Measurements from ENCODE around the gene TIGD1.

TIGD1 gene

GRCh38 chr2:232518844-232519243 lies 31.5 kb downstream of the TIGD1 start:
- Histone ChIP-seq H3K4me3 (ENCODE audit: low read length) (no peak overlapping the region), H3K4me1 (ENCODE audit: control insufficient read depth, low read depth, low read length) (no peaks in the 10 kb centered on the region), H3K36me3 (ENCODE audit: control insufficient read depth, low read depth, low read length) (no peaks in the 10 kb centered on the region), H3K9me3 (ENCODE audit: control insufficient read depth, low read depth, low read length) (no peaks in the 10 kb centered on the region), H3K27me3 (ENCODE audit: control insufficient read depth, insufficient read depth, low read length) (peaks cover 39% of the 10 kb centered on the region), H3K27ac (ENCODE audit: low read length) (no peak overlapping the region), H3K9ac (ENCODE audit: low read length) (no peak overlapping the region)

- H3K27ac ChIP-seq (ENCODE audit: low read length) = no peak overlapping the region
- no peak overlapping the region for H3K9ac ChIP-seq (ENCODE audit: low read length)
- peaks cover 16% of the 10 kb centered on the region for H3K27me3 ChIP-seq (ENCODE audit: control insufficient read depth, insufficient read depth, low read length)
- no peaks in the 10 kb centered on the region for H3K36me3 ChIP-seq (ENCODE audit: control insufficient read depth, low read depth, low read length)
- H3K4me1 ChIP-seq (ENCODE audit: control insufficient read depth, low read depth, low read length) = no peaks in the 10 kb centered on the region
- no peak overlapping the region for H3K4me3 ChIP-seq (ENCODE audit: low read length)
- H3K9me3 ChIP-seq (ENCODE audit: control insufficient read depth, low read depth, low read length) = no peaks in the 10 kb centered on the region
These were observed 33.8 kb downstream of the TIGD1 start for GRCh38 chr2:232516551-232516950.

GRCh38 chr2:232515639-232516038 lies 34.7 kb downstream of the TIGD1 start:
- Histone ChIP-seq H3K4me3 (ENCODE audit: low read length) (no peak overlapping the region), H3K27ac (ENCODE audit: low read length) (no peak overlapping the region), H3K9me3 (ENCODE audit: control insufficient read depth, low read depth, low read length) (no peaks in the 10 kb centered on the region), H3K4me1 (ENCODE audit: control insufficient read depth, low read depth, low read length) (no peaks in the 10 kb centered on the region), H3K9ac (ENCODE audit: low read length) (no peak overlapping the region), H3K27me3 (ENCODE audit: control insufficient read depth, insufficient read depth, low read length) (peaks cover 7% of the 10 kb centered on the region), H3K36me3 (ENCODE audit: control insufficient read depth, low read depth, low read length) (no peaks in the 10 kb centered on the region)

GRCh38 chr2:232513353-232513752 lies 37.0 kb downstream of the TIGD1 start:
- H3K27ac ChIP-seq (ENCODE audit: low read length) = no peak overlapping the region
- H3K4me1 ChIP-seq (ENCODE audit: control insufficient read depth, low read depth, low read length) = no peaks in the 10 kb centered on the region
- H3K9ac ChIP-seq (ENCODE audit: low read length) = no peak overlapping the region
- no peaks in the 10 kb centered on the region for H3K36me3 ChIP-seq (ENCODE audit: control insufficient read depth, low read depth, low read length)
- no peaks in the 10 kb centered on the region for H3K27me3 ChIP-seq (ENCODE audit: control insufficient read depth, insufficient read depth, low read length)
- no peak overlapping the region for H3K4me3 ChIP-seq (ENCODE audit: low read length)
- H3K9me3 ChIP-seq (ENCODE audit: control insufficient read depth, low read depth, low read length) = no peaks in the 10 kb centered on the region

- Histone ChIP-seq H3K27ac (ENCODE audit: low read length) (no peak overlapping the region), H3K27me3 (ENCODE audit: control insufficient read depth, insufficient read depth, low read length) (no peaks in the 10 kb centered on the region), H3K4me1 (ENCODE audit: control insufficient read depth, low read depth, low read length) (no peaks in the 10 kb centered on the region), H3K9me3 (ENCODE audit: control insufficient read depth, low read depth, low read length) (no peaks in the 10 kb centered on the region), H3K36me3 (ENCODE audit: control insufficient read depth, low read depth, low read length) (no peaks in the 10 kb centered on the region), H3K9ac (ENCODE audit: low read length) (no peak overlapping the region), H3K4me3 (ENCODE audit: low read length) (no peak overlapping the region)
These were observed 37.8 kb downstream of the TIGD1 start for GRCh38 chr2:232512602-232513001.

GRCh38 chr2:232511336-232511890 lies 38.9 kb downstream of the TIGD1 start:
- Histone ChIP-seq H3K4me1 (ENCODE audit: control insufficient read depth, low read depth, low read length) (no peaks in the 10 kb centered on the region), H3K27me3 (ENCODE audit: control insufficient read depth, insufficient read depth, low read length) (peaks cover 8% of the 10 kb centered on the region), H3K36me3 (ENCODE audit: control insufficient read depth, low read depth, low read length) (no peaks in the 10 kb centered on the region), H3K9me3 (ENCODE audit: control insufficient read depth, low read depth, low read length) (no peaks in the 10 kb centered on the region), H3K4me3 (ENCODE audit: low read length) (no peak overlapping the region), H3K27ac (ENCODE audit: low read length) (no peak overlapping the region), H3K9ac (ENCODE audit: low read length) (no peak overlapping the region)

GRCh38 chr2:232508251-232508650 lies 42.1 kb downstream of the TIGD1 start:
- Histone ChIP-seq H3K27me3 (ENCODE audit: control insufficient read depth, insufficient read depth, low read length) (peaks cover 40% of the 10 kb centered on the region), H3K9me3 (ENCODE audit: control insufficient read depth, low read depth, low read length) (no peaks in the 10 kb centered on the region), H3K27ac (ENCODE audit: low read length) (no peak overlapping the region), H3K9ac (ENCODE audit: low read length) (no peak overlapping the region), H3K4me1 (ENCODE audit: control insufficient read depth, low read depth, low read length) (no peaks in the 10 kb centered on the region), H3K4me3 (ENCODE audit: low read length) (no peak overlapping the region), H3K36me3 (ENCODE audit: control insufficient read depth, low read depth, low read length) (no peaks in the 10 kb centered on the region)

GRCh38 chr2:232506709-232507108 lies 43.6 kb downstream of the TIGD1 start:
- Histone ChIP-seq H3K9me3 (ENCODE audit: control insufficient read depth, low read depth, low read length) (no peaks in the 10 kb centered on the region), H3K36me3 (ENCODE audit: control insufficient read depth, low read depth, low read length) (no peaks in the 10 kb centered on the region), H3K27ac (ENCODE audit: low read length) (no peak overlapping the region), H3K4me3 (ENCODE audit: low read length) (no peak overlapping the region), H3K4me1 (ENCODE audit: control insufficient read depth, low read depth, low read length) (peaks cover 3% of the 10 kb centered on the region), H3K27me3 (ENCODE audit: control insufficient read depth, insufficient read depth, low read length) (peaks cover 53% of the 10 kb centered on the region), H3K9ac (ENCODE audit: low read length) (no peak overlapping the region)

GRCh38 chr2:232505856-232506255 lies 44.5 kb downstream of the TIGD1 start:
- H3K9me3 ChIP-seq (ENCODE audit: control insufficient read depth, low read depth, low read length) = no peaks in the 10 kb centered on the region
- H3K27ac ChIP-seq (ENCODE audit: low read length) = no peak overlapping the region
- peaks cover 56% of the 10 kb centered on the region for H3K27me3 ChIP-seq (ENCODE audit: control insufficient read depth, insufficient read depth, low read length)
- peaks cover 5% of the 10 kb centered on the region for H3K4me1 ChIP-seq (ENCODE audit: control insufficient read depth, low read depth, low read length)
- H3K36me3 ChIP-seq (ENCODE audit: control insufficient read depth, low read depth, low read length) = no peaks in the 10 kb centered on the region
- H3K4me3 ChIP-seq (ENCODE audit: low read length) = no peak overlapping the region
- H3K9ac ChIP-seq (ENCODE audit: low read length) = no peak overlapping the region

- Histone ChIP-seq H3K4me1 (ENCODE audit: control insufficient read depth, low read depth, low read length) (peaks cover 5% of the 10 kb centered on the region), H3K27ac (ENCODE audit: low read length) (no peak overlapping the region), H3K36me3 (ENCODE audit: control insufficient read depth, low read depth, low read length) (no peaks in the 10 kb centered on the region), H3K27me3 (ENCODE audit: control insufficient read depth, insufficient read depth, low read length) (peaks cover 62% of the 10 kb centered on the region), H3K4me3 (ENCODE audit: low read length) (no peak overlapping the region), H3K9me3 (ENCODE audit: control insufficient read depth, low read depth, low read length) (no peaks in the 10 kb centered on the region), H3K9ac (ENCODE audit: low read length) (no peak overlapping the region)
These were observed 45.9 kb downstream of the TIGD1 start for GRCh38 chr2:232504438-232504837.

- H3K4me3 ChIP-seq (ENCODE audit: low read length) = peak overlapping the region; percentile 61
- H3K36me3 ChIP-seq (ENCODE audit: control insufficient read depth, low read depth, low read length) = no peaks in the 10 kb centered on the region
- H3K27ac ChIP-seq (ENCODE audit: low read length) = no peak overlapping the region
- H3K9ac ChIP-seq (ENCODE audit: low read length) = no peak overlapping the region
- H3K4me1 ChIP-seq (ENCODE audit: control insufficient read depth, low read depth, low read length) = peaks cover 5% of the 10 kb centered on the region
- no peaks in the 10 kb centered on the region for H3K9me3 ChIP-seq (ENCODE audit: control insufficient read depth, low read depth, low read length)
- peaks cover 62% of the 10 kb centered on the region for H3K27me3 ChIP-seq (ENCODE audit: control insufficient read depth, insufficient read depth, low read length)
These were observed 46.5 kb downstream of the TIGD1 start for GRCh38 chr2:232503809-232504323.

All from iPS-18a (cell line).